ENCODE results near the gene VPS26C. TPM values are rescaled to one million over a fixed set of nuclear protein-coding genes. Genes with fewer than 3 reads are reported as not detected.

Gene VPS26C
- total and polyA plus RNA-seq, 2 of the 13 experiments (the other 11 are each of a cell fraction or from before 2014, with no cell fraction given) = 30.3 to 39.7 TPM

- no peak for TF ChIP-seq KDM6A (CRISPR knock-in tag; IDR thresholded peaks at IDR 0.05; ENCODE audit: low read depth)
- no peak for TF ChIP-seq ZSCAN22 (CRISPR knock-in tag; IDR thresholded peaks at IDR 0.05)
- no peak for TF ChIP-seq ZFP36L1 (CRISPR knock-in tag; IDR thresholded peaks at IDR 0.05)
- TF ChIP-seq ZGPAT (CRISPR knock-in tag; IDR thresholded peaks at IDR 0.05) = peak; percentile 89
- no peak for TF ChIP-seq EHMT2 (IDR thresholded peaks at IDR 0.05; ENCODE audit: borderline replicate concordance, low read depth, low read length)
- TF ChIP-seq ZNF292 (CRISPR knock-in tag; IDR thresholded peaks at IDR 0.05; ENCODE audit: borderline replicate concordance, low read depth) = peak; percentile 66; the same call in 1 of the 2 replicates
- TF ChIP-seq ZNF263 (CRISPR knock-in tag; IDR thresholded peaks at IDR 0.05) = peak; percentile 71
- no peak for TF ChIP-seq ZBTB7B (CRISPR knock-in tag; IDR thresholded peaks at IDR 0.05)
- TF ChIP-seq ZNF770 (CRISPR knock-in tag; IDR thresholded peaks at IDR 0.05) = peak; percentile 56; the same call in 1 of the 2 replicates
- TF ChIP-seq FOXJ3 (CRISPR knock-in tag; IDR thresholded peaks at IDR 0.05; ENCODE audit: borderline replicate concordance) = no peak
- TF ChIP-seq GRHL1 (CRISPR knock-in tag; conservative IDR thresholded peaks at IDR 0.05) = no peak
- peak; percentile 92 for TF ChIP-seq IRF2 (CRISPR knock-in tag; IDR thresholded peaks at IDR 0.05)
- TF ChIP-seq ZNF260 (CRISPR knock-in tag; IDR thresholded peaks at IDR 0.05; ENCODE audit: borderline replicate concordance, low read depth) = no peak
- TF ChIP-seq NFIC (IDR thresholded peaks at IDR 0.05; ENCODE audit: low read length) = no peak
- no peak for TF ChIP-seq PHF21A (CRISPR knock-in tag; IDR thresholded peaks at IDR 0.05)
- TF ChIP-seq ZNF138 (CRISPR knock-in tag; IDR thresholded peaks at IDR 0.05; ENCODE audit: low read depth) = peak; percentile 44; the same call in 1 of the 2 replicates
- no peak; the same call in 1 of the 2 replicates for TF ChIP-seq ZNF142 (CRISPR knock-in tag; IDR thresholded peaks at IDR 0.05)
- TF ChIP-seq RBM39 (IDR thresholded peaks at IDR 0.05; ENCODE audit: low read depth, low read length, poor library complexity, severe bottlenecking) = peak; percentile 91
- TF ChIP-seq GABPB1 (CRISPR knock-in tag; IDR thresholded peaks at IDR 0.05) = peak; percentile 93
These were observed 46.0 kb downstream of the VPS26C start (continued) for GRCh38 chr21:37220981-37221664.

All from HepG2 (cell line).